ENCODE data around the gene PHETA1. TPM values are rescaled to one million over a fixed set of nuclear protein-coding genes. Genes with fewer than 3 reads are reported as not detected.

PHETA1 gene
- total RNA-seq, 1 experiment from 2014 or later = 16.3 TPM

DNA sequence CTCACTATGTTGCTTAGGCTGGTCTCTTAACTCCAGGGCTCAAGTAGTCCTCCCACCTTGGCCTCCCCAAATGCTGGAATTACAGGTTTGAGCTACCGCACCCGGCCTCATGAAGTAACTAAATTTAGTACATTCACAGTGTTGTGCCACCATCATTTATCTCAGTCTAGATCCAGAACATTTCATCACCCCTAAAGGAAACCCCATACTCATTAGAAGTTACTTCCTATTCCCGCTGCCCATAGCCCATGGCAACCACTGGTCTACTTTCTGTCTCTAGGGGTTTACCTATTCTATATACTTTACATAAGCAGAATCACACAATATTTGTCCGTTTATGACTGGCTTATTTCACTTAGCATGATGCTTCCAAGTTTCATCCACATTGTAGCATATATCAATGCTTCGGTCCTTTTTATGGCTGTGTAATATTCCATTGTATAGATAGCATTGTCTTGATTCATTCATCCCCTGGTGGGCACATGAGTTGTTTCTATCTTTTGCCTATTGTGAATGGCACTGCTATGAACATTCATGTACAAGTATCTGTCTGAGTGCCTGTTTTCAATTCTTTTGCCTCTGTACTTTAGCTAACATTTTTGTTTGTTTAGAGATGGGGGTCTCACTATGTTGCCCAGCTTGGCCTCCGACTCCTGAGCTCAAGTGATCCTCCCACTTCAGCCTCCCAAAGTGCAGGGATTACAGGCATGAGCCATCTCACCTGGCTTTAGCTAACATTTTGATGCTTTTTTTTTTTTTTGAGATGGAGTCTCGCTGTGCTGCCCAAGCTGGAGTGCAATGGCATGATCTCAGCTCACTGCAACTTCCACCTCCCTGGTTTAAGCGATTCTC is 26.7 kb upstream of the PHETA1 start:
- no peak overlapping the region for H3K4me3 ChIP-seq (ENCODE audit: low read depth in 2 of 2, low read length in 2 of 2)
- peaks cover 16% of the 10 kb centered on the region for H3K4me1 ChIP-seq (ENCODE audit: control insufficient read depth, insufficient read depth, low read length)
- H3K36me3 ChIP-seq (ENCODE audit: control insufficient read depth, insufficient read depth, low read length) = no peaks in the 10 kb centered on the region
- POLR2A ChIA-PET = no interaction called here
- CTCF ChIA-PET = interaction anchor here (0.6 to 1.6 kb wide), 4 partner anchors 12 to 389 kb away, joined by 3 to 12 read pairs (median 4); no protein-coding TSS in a partner anchor
- ATAC-seq = no peak
- no peaks in the 10 kb centered on the region for H3K27me3 ChIP-seq (ENCODE audit: control insufficient read depth, insufficient read depth, low read length)
- no peaks in the 10 kb centered on the region for H3K9me3 ChIP-seq (ENCODE audit: control insufficient read depth, insufficient read depth, low read depth, low read length)
- no peak for DNase-seq (ENCODE audit: low read depth, low spot score)
- no peak for TF ChIP-seq SIN3A (IDR thresholded peaks at IDR 0.05; ENCODE audit: borderline replicate concordance, insufficient read depth, low read depth, low read length)
- TF ChIP-seq REST (IDR thresholded peaks at IDR 0.05; ENCODE audit: insufficient read depth in 1 of 2, low read depth in 2 of 2, low read length in 1 of 2) = no peak
- no peak for TF ChIP-seq POLR2AphosphoS5 (IDR thresholded peaks at IDR 0.05; ENCODE audit: low read depth, low read length)
- TF ChIP-seq, protein P1, sequence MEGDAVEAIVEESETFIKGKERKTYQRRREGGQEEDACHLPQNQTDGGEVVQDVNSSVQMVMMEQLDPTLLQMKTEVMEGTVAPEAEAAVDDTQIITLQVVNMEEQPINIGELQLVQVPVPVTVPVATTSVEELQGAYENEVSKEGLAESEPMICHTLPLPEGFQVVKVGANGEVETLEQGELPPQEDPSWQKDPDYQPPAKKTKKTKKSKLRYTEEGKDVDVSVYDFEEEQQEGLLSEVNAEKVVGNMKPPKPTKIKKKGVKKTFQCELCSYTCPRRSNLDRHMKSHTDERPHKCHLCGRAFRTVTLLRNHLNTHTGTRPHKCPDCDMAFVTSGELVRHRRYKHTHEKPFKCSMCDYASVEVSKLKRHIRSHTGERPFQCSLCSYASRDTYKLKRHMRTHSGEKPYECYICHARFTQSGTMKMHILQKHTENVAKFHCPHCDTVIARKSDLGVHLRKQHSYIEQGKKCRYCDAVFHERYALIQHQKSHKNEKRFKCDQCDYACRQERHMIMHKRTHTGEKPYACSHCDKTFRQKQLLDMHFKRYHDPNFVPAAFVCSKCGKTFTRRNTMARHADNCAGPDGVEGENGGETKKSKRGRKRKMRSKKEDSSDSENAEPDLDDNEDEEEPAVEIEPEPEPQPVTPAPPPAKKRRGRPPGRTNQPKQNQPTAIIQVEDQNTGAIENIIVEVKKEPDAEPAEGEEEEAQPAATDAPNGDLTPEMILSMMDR (IDR thresholded peaks at IDR 0.05) = no peak
- no peak for TF ChIP-seq TCF7L2 (IDR thresholded peaks at IDR 0.05; ENCODE audit: low read depth, low read length)
- no peak overlapping the region for H3K27ac ChIP-seq (ENCODE audit: low read length)
- BruUV-seq (replicated peaks) = no TSS peak
- intact Hi-C loops (cut with micrococcal nuclease; ENCODE audit: unreplicated experiment) = no loop called here
- in situ Hi-C loops (cut with HindIII; ENCODE audit: low pct_unique_long_range_greater_than_20kb, low sequenced_read_pairs) = no loop called here

GRCh38 chr12:111394480-111394879 is 25.6 kb upstream of the PHETA1 start:
- H3K4me3 ChIP-seq (ENCODE audit: low read depth in 2 of 2, low read length in 2 of 2) = no peak overlapping the region
- no TSS peak for BruUV-seq (replicated peaks)
- H3K9me3 ChIP-seq (ENCODE audit: control insufficient read depth, insufficient read depth, low read depth, low read length) = no peaks in the 10 kb centered on the region
- no peak for ATAC-seq
- ChIA-PET POLR2A (no interaction called here), CTCF (no interaction called here)
- no peak for TF ChIP-seq POLR2AphosphoS5 (IDR thresholded peaks at IDR 0.05; ENCODE audit: low read depth, low read length)
- TF ChIP-seq, protein P1 (IDR thresholded peaks at IDR 0.05) = no peak
- no peak for TF ChIP-seq REST (IDR thresholded peaks at IDR 0.05; ENCODE audit: insufficient read depth in 1 of 2, low read depth in 2 of 2, low read length in 1 of 2)
- no peak for TF ChIP-seq SIN3A (IDR thresholded peaks at IDR 0.05; ENCODE audit: borderline replicate concordance, insufficient read depth, low read depth, low read length)
- TF ChIP-seq TCF7L2 (IDR thresholded peaks at IDR 0.05; ENCODE audit: low read depth, low read length) = no peak
- intact Hi-C loops (cut with micrococcal nuclease; ENCODE audit: unreplicated experiment) (no loop called here), in situ Hi-C loops (cut with HindIII; ENCODE audit: low pct_unique_long_range_greater_than_20kb, low sequenced_read_pairs) (no loop called here)
- H3K27ac ChIP-seq (ENCODE audit: low read length) = no peak overlapping the region
- no peaks in the 10 kb centered on the region for H3K27me3 ChIP-seq (ENCODE audit: control insufficient read depth, insufficient read depth, low read length)
- peaks cover 14% of the 10 kb centered on the region for H3K4me1 ChIP-seq (ENCODE audit: control insufficient read depth, insufficient read depth, low read length)
- H3K36me3 ChIP-seq (ENCODE audit: control insufficient read depth, insufficient read depth, low read length) = no peaks in the 10 kb centered on the region
- DNase-seq (ENCODE audit: low read depth, low spot score) = no peak

Data from Panc1 (cell line).